WTC11 (cell line): ENCODE measurements around the gene IL36G.

ENCODE experiments used
- CBFB ChIP-seq: sonication (generic); formaldehyde crosslinking; IDR thresholded peaks from 2 replicates; pipeline ENCODE4 v1.8.1; 2022; ENCODE audit warnings: mild to moderate bottlenecking, low read depth, missing genetic modification reagents
- NFYB ChIP-seq: sonication (generic); formaldehyde crosslinking; conservative IDR thresholded peaks from 2 replicates; pipeline ENCODE4 v1.8.0; 2022; ENCODE audit warnings: low read depth, missing genetic modification reagents
- RELA ChIP-seq: sonication (generic); formaldehyde crosslinking; IDR thresholded peaks from 2 replicates; pipeline ENCODE4 v1.8.1; 2022; ENCODE audit warnings: missing genetic modification reagents, mild to moderate bottlenecking, borderline replicate concordance
- SMAD4 ChIP-seq: sonication (generic); formaldehyde crosslinking; IDR thresholded peaks from 2 replicates; pipeline ENCODE4 v1.8.0; 2022; ENCODE audit warnings: mild to moderate bottlenecking, missing genetic modification reagents

DNA sequence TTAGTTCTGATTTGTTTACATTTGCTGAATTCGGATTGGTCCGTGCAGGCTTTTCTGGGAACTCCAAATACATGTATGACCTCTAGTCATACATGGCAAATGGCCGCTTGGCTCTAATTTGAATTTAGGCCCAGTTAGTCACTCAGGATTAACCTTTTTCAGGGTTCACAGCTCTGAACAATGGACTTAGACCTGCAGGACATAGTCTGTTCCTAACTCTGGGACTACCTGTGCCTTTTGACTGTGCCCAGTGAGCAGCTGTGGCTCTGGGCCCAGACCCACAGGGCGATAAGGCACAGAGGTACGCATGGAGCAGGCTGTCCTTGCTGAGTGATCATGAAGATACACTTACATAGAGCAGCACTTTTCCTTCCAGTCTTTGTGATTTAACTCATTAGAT lies 38.4 kb upstream of the IL36G start:
- TF ChIP-seq SMAD4 (no peak), CBFB (CRISPR knock-in tag) (no peak), NFYB (CRISPR knock-in tag) (no peak), RELA (no peak)
